Naive thymus-derived CD4-positive, alpha-beta T cell (primary cell): ENCODE measurements around the gene MPP2. TPM values are rescaled to one million over a fixed set of nuclear protein-coding genes. Genes with fewer than 3 reads are reported as not detected.

Experiments used
- ATAC-seq: fragments of 150-1000 bp; cut with Tn5 transposase; 2 replicates; pipeline ENCODE4 v1.10.0; 2021; ENCODE audit warnings: mild to moderate bottlenecking, moderate library complexity
- CTCF ChIA-PET: fragments of 350-600 bp; sonication (Branson Sonifier 250); formaldehyde crosslinking; loops from one replicate; lab custom pipeline; 2021; ENCODE audit warnings: antibody characterized with exemption; lab: Charles Lee
- POLR2A ChIA-PET: fragments of 350-600 bp; sonication (Branson Sonifier 250); formaldehyde crosslinking; loops from one replicate; lab custom pipeline; 2021; ENCODE audit warnings: antibody characterized with exemption, inconsistent platforms; lab: Charles Lee
- DNase-seq, 9 donors: peaks; one replicate each; pipeline versions ENCODE4 v3.0.0 to v3.0.0-alpha.2; 2020 to 2022; ENCODE audit warnings: mixed read lengths in 1 of 9
- H3K27ac ChIP-seq: one replicate; pipeline ENCODE4 v1.7.0; 2013; ENCODE audit warnings: mild to moderate bottlenecking, low read depth, low read length, moderate library complexity
- H3K27me3 ChIP-seq, 2 donors: one replicate each; pipeline ENCODE4 v1.7.0; 2013; ENCODE audit warnings: low read length in 2 of 2, mild to moderate bottlenecking in 2 of 2, moderate library complexity in 2 of 2; ENCODE audit not compliant: control insufficient read depth in 2 of 2, insufficient read depth in 2 of 2
- H3K36me3 ChIP-seq, 3 experiments: 1 replicate in 2 of 3; 2 replicates in 1 of 3; pipeline ENCODE4 v1.7.0; 2013; ENCODE audit warnings: low read length in 3 of 3, mild to moderate bottlenecking in 3 of 3, moderate library complexity in 1 of 3; ENCODE audit not compliant: insufficient read depth in 3 of 3, control insufficient read depth in 2 of 3
- H3K4me1 ChIP-seq, 2 donors: one replicate each; pipeline ENCODE4 v1.7.0; 2013; ENCODE audit warnings: low read length in 2 of 2, mild to moderate bottlenecking in 2 of 2, moderate library complexity in 1 of 2; ENCODE audit not compliant: control insufficient read depth in 2 of 2, insufficient read depth in 2 of 2
- H3K4me3 ChIP-seq: 2 replicates; pipeline ENCODE4 v1.7.0; 2013; ENCODE audit warnings: mild to moderate bottlenecking, low read length
- H3K9me3 ChIP-seq, 3 experiments: 1 replicate in 2 of 3; 2 replicates in 1 of 3; pipeline ENCODE4 v1.7.0; 2013; ENCODE audit warnings: low read length in 3 of 3; ENCODE audit not compliant: control insufficient read depth in 2 of 3
- H3K27ac Mint-ChIP-seq, 9 donors: one replicate each; pipeline ENCODE4 v1.8.0; 2020 to 2022; ENCODE audit warnings: mixed read lengths in 9 of 9, mild to moderate bottlenecking in 8 of 9, moderate library complexity in 5 of 9, inconsistent platforms in 2 of 9
- H3K27me3 Mint-ChIP-seq, 5 donors: one replicate each; pipeline ENCODE4 v1.8.0; 2021 to 2022; ENCODE audit warnings: mixed read lengths in 5 of 5, mild to moderate bottlenecking in 1 of 5
- H3K36me3 Mint-ChIP-seq, 5 donors: one replicate each; pipeline ENCODE4 v1.8.0; 2020 to 2022; ENCODE audit warnings: mixed read lengths in 5 of 5, mild to moderate bottlenecking in 3 of 5, inconsistent platforms in 1 of 5
- H3K4me1 Mint-ChIP-seq, 7 donors: one replicate each; pipeline ENCODE4 v1.8.0; 2020 to 2022; ENCODE audit warnings: mixed read lengths in 7 of 7, mild to moderate bottlenecking in 3 of 7, inconsistent platforms in 1 of 7
- H3K4me3 Mint-ChIP-seq, 10 donors: one replicate each; pipeline ENCODE4 v1.8.0; 2020 to 2022; ENCODE audit warnings: mild to moderate bottlenecking in 10 of 10, mixed read lengths in 10 of 10, moderate library complexity in 6 of 10, inconsistent platforms in 2 of 10
- H3K9me3 Mint-ChIP-seq, 11 donors: one replicate each; pipeline ENCODE4 v1.8.0; 2020 to 2022; ENCODE audit warnings: mixed read lengths in 11 of 11, mild to moderate bottlenecking in 4 of 11, inconsistent platforms in 1 of 11, moderate library complexity in 1 of 11
- intact Hi-C, 2 donors: fragments of 100-400 bp; cut with micrococcal nuclease; formaldehyde crosslinking; loops; one replicate each; pipeline ENCODE4 v1.15.1; 2023
- polyA plus RNA-seq, 2 donors: library from polyadenylated mRNA; unstranded; fragments of 300-500 nt; fragmentation: Illumina TruSeq; gene quantifications; one replicate each; pipeline ENCODE4 v1.2.3, GENCODE V29; 2021
- total RNA-seq, 6 experiments: library from RNA in 5 of 6; stranded (reverse) in 5 of 6; gene quantifications; 1 replicate in 5 of 6; 2 replicates in 1 of 6; pipeline ENCODE4 v1.2.3 and lab custom pipeline; 2021 to 2026

The MPP2 gene
- total and polyA plus RNA-seq, 7 experiments from 2014 or later, result 0.24 to 9.3 (median 3.6) TPM

DNA sequence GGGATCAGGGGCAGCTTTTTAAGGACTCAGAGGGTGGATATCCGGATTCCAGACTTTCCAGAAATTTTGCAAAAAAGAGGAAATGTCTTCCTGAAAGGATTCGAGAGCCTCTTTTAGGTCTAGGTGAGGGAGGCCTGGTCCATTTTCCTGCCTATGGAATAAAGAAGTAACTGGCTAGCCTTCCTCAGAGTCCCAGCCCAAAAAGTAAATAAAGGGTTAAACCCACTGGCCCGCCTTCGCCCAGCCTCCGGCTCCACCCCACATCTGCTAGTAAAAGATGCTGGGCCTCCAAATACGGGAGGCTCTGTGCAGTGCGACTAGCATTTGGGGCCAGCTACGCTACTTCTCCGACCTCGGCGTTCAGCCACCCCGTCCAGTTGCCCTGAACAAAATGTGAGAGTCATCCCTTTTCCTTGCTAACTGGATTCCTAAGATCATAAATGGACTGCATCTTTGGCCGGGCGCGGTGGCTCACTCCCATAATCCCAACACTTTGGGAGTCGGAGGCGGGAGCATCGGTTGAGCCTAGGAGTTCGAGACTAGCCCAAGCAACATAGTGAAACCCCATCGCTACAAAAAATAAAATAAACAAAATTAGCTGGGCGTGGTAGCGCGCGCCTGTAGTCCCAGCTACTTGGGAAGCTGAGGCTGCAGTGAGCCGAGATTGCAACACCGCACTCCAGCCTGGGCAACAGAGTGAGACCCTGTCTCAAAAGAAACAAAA lies 824 bp upstream of the MPP2 start:
- intact Hi-C loops, result loop anchor here in 1 of 2 donors (1.0 to 2.0 kb wide), 4 partner anchors 8 to 215 kb away; partner anchors contain the start of gene HDAC5
- H3K36me3 ChIP-seq, result peaks cover 0 to 6% (median 0%) of the 10 kb centered on the region in 3 experiments
- peaks cover 0 to 3% (median 0%) of the 10 kb centered on the region in 5 donors for H3K36me3 Mint-ChIP-seq
- H3K27ac ChIP-seq, result peak overlapping the region; percentile 80
- peak overlapping the region in 9 of 10 donors; percentile 88 to 95 (median 89) for H3K4me3 Mint-ChIP-seq
- ATAC-seq (peak; percentile 71), DNase-seq (peak in 7 of 9 donors; percentile 56 to 70 (median 62))
- H3K27me3 Mint-ChIP-seq, result peaks cover 0 to 63% (median 5%) of the 10 kb centered on the region in 5 donors
- H3K4me3 ChIP-seq, result peak overlapping the region; percentile 78
- ChIA-PET POLR2A (interaction anchor here (0.6 to 2.9 kb wide), 7 partner anchors 10 to 106 kb away, joined by 3 to 10 read pairs (median 3); partner anchors contain the start of gene TMEM101), CTCF (interaction anchor here (0.6 to 4.0 kb wide), 9 partner anchors 10 to 419 kb away, joined by 3 to 21 read pairs (median 4); partner anchors contain the start of gene PPY)
- peaks cover 17 to 20% of the 10 kb centered on the region in 2 donors for H3K4me1 ChIP-seq
- peaks cover 0 to 16% (median 12%) of the 10 kb centered on the region in 7 donors for H3K4me1 Mint-ChIP-seq
- H3K9me3 Mint-ChIP-seq, result no peaks in the 10 kb centered on the region
- no peaks in the 10 kb centered on the region for H3K9me3 ChIP-seq
- peak overlapping the region in 6 of 9 donors; percentile 22 to 88 (median 65) for H3K27ac Mint-ChIP-seq
- peaks cover 0 to 4% of the 10 kb centered on the region in 2 donors for H3K27me3 ChIP-seq

- Mint-ChIP-seq H3K36me3 (peaks cover 0 to 3% (median 0%) of the 10 kb centered on the region in 5 donors), H3K27me3 (peaks cover 0 to 63% (median 5%) of the 10 kb centered on the region in 5 donors), H3K27ac (peak overlapping the region in 8 of 9 donors; percentile 45 to 95 (median 89)), H3K4me3 (peak overlapping the region; percentile 70 to 95 (median 89)), H3K9me3 (no peaks in the 10 kb centered on the region), H3K4me1 (peaks cover 0 to 16% (median 12%) of the 10 kb centered on the region in 7 donors)
- Histone ChIP-seq H3K36me3 (peaks cover 0 to 6% (median 0%) of the 10 kb centered on the region in 3 experiments), H3K4me1 (peaks cover 17 to 20% of the 10 kb centered on the region in 2 donors), H3K9me3 (no peaks in the 10 kb centered on the region), H3K27ac (peak overlapping the region; percentile 80), H3K27me3 (peaks cover 0 to 4% of the 10 kb centered on the region in 2 donors), H3K4me3 (peak overlapping the region; percentile 78)
- CTCF ChIA-PET, result interaction anchor here (0.8 to 4.0 kb wide), 4 partner anchors 11 to 135 kb away, joined by 3 to 21 read pairs (median 6); partner anchors contain the start of gene PPY
- ATAC-seq, result peak; percentile 54
- peak in 8 of 9 donors; percentile 18 to 52 (median 46) for DNase-seq
- POLR2A ChIA-PET, result interaction anchor here (0.5 to 2.9 kb wide), 11 partner anchors 10 to 1519 kb away, joined by 3 to 10 read pairs (median 3); partner anchors contain the start of gene TMUB2
- intact Hi-C loops, result loop anchor here in 1 of 2 donors (1.0 to 2.0 kb wide), 2 partner anchors 10 to 216 kb away; partner anchors contain the start of gene HDAC5
Observed at GRCh38 chr17:43906951-43907424, 348 bp downstream of the MPP2 start.

DNA sequence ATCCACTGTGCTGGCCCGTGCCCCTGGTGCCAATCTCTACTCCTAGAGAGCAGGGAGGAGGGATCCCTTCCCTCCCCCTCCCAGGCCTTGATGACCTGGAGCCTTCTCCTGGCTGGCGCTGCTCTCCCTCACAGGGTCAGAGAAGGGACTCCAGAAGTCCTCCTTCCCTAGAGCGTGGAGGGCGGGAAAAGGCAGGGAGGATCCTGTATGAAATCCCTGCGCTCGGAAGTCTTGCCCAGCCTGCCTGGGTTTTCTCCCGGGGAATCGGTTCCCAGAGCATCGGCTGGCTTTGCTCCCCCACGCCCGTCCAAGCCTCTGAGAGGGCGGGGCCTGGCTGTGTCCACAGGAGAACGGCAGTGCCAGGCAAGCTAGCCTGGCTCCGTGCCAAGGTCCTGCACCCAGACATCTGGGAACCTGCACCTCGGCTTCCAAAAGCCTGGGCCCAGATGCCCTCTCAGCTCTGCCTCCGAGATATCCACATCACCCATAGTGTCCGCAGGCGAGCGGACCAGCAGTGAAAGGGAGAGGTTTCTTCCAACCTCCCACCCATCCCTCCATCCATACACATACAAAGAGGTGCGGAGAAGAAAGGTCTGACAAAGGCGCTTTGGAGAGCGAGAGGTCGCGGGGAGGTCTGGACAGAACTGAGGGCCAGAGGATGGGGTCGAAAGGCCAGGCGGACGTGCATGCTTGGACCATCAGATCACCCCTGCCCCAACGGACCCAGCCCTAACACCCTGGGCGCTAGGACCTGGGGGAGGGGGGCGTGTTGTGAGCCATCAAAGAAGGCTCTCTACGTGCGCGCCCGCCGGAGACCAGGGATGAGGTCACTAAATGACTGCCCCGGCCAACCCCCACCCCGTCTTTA lies 1.1 kb downstream of the MPP2 start:
- Mint-ChIP-seq H3K27me3 (peaks cover 0 to 66% (median 5%) of the 10 kb centered on the region in 5 donors), H3K4me3 (peak overlapping the region; percentile 70 to 95 (median 89)), H3K4me1 (peaks cover 3 to 17% (median 14%) of the 10 kb centered on the region in 7 donors), H3K27ac (peak overlapping the region in 8 of 9 donors; percentile 45 to 95 (median 89)), H3K36me3 (peaks cover 0 to 3% (median 0%) of the 10 kb centered on the region in 5 donors), H3K9me3 (no peaks in the 10 kb centered on the region)
- DNase-seq (peak in 7 of 9 donors; percentile 34 to 65 (median 42)), ATAC-seq (peak; percentile 72)
- Histone ChIP-seq H3K9me3 (no peaks in the 10 kb centered on the region), H3K4me3 (peak overlapping the region; percentile 78), H3K27me3 (peaks cover 0 to 4% of the 10 kb centered on the region in 2 donors), H3K4me1 (peaks cover 17 to 22% of the 10 kb centered on the region in 2 donors), H3K27ac (peak overlapping the region; percentile 80), H3K36me3 (peaks cover 0 to 6% (median 0%) of the 10 kb centered on the region in 3 experiments)
- ChIA-PET CTCF (interaction anchor here (1.2 to 4.0 kb wide), 3 partner anchors 12 to 37 kb away, joined by 4 to 21 read pairs (median 4); partner anchors contain the start of gene PPY), POLR2A (interaction anchor here (0.6 to 2.9 kb wide), 7 partner anchors 10 to 1520 kb away, joined by 3 to 10 read pairs (median 5); no protein-coding TSS in a partner anchor)
- intact Hi-C loops, result loop anchor here in 1 of 2 donors (2.0 kb wide), 1 partner anchor 217 kb away; the partner anchor contains the start of gene HDAC5

DNA sequence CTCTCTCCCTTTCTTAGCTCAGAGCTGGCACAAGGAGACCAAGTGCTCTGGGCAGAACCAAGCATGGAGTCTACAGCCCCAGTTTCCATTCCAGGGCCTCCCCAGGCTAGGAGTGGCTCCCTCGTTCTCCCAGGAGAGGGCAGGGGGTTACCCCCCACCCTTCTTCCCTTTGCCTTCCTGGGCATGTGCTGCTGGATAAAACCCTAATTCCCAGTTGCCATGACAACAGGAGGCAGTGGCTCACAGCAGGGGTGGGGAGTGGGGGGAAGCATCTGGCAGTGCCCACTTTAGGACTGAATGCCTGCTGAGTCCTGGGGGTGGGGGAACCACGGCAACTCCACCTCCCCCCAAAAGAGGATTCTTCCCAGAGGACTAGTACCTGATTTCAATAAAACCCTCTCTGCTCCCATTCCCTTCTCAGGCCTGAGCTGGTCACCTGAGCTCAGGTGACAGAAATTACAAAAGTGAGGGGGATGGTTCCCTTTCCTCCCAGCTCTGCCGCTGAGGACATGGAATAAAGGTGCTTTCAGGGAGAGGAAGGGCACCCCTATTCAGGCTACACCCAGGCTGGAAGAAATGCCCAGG lies 1.8 kb downstream of the MPP2 start:
- H3K36me3 Mint-ChIP-seq, result peaks cover 0 to 3% (median 0%) of the 10 kb centered on the region in 5 donors
- peaks cover 0 to 73% (median 5%) of the 10 kb centered on the region in 5 donors for H3K27me3 Mint-ChIP-seq
- ChIA-PET POLR2A (interaction anchor here (0.9 to 1.9 kb wide), 2 partner anchors 33 to 280 kb away, joined by 3 to 6 read pairs; no protein-coding TSS in a partner anchor), CTCF (interaction anchor here (0.6 to 1.2 kb wide), 2 partner anchors 27 to 86 kb away, joined by 4 read pairs; no protein-coding TSS in a partner anchor)
- Histone ChIP-seq H3K27ac (no peak overlapping the region), H3K36me3 (peaks cover 0 to 6% (median 0%) of the 10 kb centered on the region in 3 experiments), H3K27me3 (peaks cover 0 to 4% of the 10 kb centered on the region in 2 donors), H3K4me3 (no peak overlapping the region), H3K4me1 (peaks cover 17 to 27% of the 10 kb centered on the region in 2 donors), H3K9me3 (no peaks in the 10 kb centered on the region)
- intact Hi-C loops, result no loop called here
- no peak for DNase-seq
- H3K4me3 Mint-ChIP-seq, result peak overlapping the region in 5 of 10 donors; percentile 64 to 94 (median 88)
- no peak for ATAC-seq
- H3K9me3 Mint-ChIP-seq, result no peaks in the 10 kb centered on the region
- peaks cover 7 to 24% (median 21%) of the 10 kb centered on the region in 7 donors for H3K4me1 Mint-ChIP-seq
- peak overlapping the region in 1 of 9 donors; percentile 38 for H3K27ac Mint-ChIP-seq

DNA sequence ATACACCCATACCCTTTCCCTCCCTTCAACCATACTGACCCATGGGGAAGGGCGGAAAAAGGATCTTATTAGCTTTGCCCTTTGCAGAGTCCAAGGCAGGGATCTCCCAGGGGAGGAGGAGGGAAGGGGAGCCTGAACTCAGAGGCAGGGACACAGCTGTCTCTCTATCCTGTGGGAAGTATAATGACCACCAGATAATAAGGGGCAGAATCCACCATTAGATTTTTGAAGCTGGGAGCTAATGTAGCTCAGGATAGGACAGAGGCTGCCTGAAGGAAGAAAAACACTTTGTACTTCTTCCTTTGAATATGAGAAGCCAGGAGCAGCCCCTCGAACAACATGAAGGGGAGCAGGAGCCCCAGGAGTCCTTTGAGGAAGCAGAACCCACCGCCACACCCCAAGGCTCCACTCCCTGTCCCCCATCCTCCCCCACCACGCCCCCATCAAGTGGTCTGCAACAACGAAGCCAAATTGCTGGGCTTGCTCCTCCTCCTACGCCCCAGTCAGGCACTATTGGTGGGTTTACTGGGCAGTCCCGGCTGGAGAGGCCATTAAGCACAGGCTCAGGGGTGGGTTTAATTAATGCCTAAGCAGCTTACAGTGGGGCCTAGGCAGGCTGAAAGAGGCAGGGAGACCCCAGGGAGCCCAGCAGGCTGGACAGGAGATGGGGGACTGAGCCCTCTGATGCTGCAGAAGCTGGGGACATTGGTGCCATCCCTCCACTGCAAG lies 5.3 kb downstream of the MPP2 start:
- Histone ChIP-seq H3K27ac (no peak overlapping the region), H3K36me3 (peaks cover 0 to 4% (median 0%) of the 10 kb centered on the region in 3 experiments), H3K4me3 (no peak overlapping the region), H3K9me3 (no peaks in the 10 kb centered on the region), H3K27me3 (no peaks in the 10 kb centered on the region), H3K4me1 (peaks cover 7 to 16% of the 10 kb centered on the region in 2 donors)
- ATAC-seq (no peak), DNase-seq (no peak)
- Mint-ChIP-seq H3K4me3 (no peak overlapping the region), H3K27ac (no peak overlapping the region), H3K9me3 (no peaks in the 10 kb centered on the region), H3K27me3 (peaks cover 0 to 53% (median 5%) of the 10 kb centered on the region in 5 donors), H3K4me1 (peaks cover 10 to 27% (median 16%) of the 10 kb centered on the region in 7 donors), H3K36me3 (peaks cover 0 to 11% (median 0%) of the 10 kb centered on the region in 5 donors)
- CTCF ChIA-PET, result interaction anchor here (0.7 to 1.1 kb wide), 3 partner anchors 12 to 222 kb away, joined by 3 read pairs; partner anchors contain the start of gene HDAC5
- POLR2A ChIA-PET, result no interaction called here
- intact Hi-C loops, result no loop called here
